ENCODE results near the gene KSR1.

GRCh38 chr17:27664606-27664965, 208.3 kb downstream of the KSR1 start:
- no peak for TF ChIP-seq CTCF (IDR thresholded peaks at IDR 0.05)
- TF ChIP-seq POLR2A (IDR thresholded peaks at IDR 0.05), result no peak
